Measurements from ENCODE around the gene MAB21L1. TPM values are rescaled to one million over a fixed set of nuclear protein-coding genes. Genes with fewer than 3 reads are reported as not detected.
A peak's percentile ranks its signal among the peaks of the same experiment; 100 is the strongest.

Gene MAB21L1
- total RNA-seq, 4 donors from 2014 or later = 0.31 to 2.0 (median 0.37) TPM; not detected in 1

- ATAC-seq (ENCODE audit: low FRiP score) = peak; percentile 64
- DNase-seq (ENCODE audit: low spot score) = no peak
- TF ChIP-seq, protein P1, sequence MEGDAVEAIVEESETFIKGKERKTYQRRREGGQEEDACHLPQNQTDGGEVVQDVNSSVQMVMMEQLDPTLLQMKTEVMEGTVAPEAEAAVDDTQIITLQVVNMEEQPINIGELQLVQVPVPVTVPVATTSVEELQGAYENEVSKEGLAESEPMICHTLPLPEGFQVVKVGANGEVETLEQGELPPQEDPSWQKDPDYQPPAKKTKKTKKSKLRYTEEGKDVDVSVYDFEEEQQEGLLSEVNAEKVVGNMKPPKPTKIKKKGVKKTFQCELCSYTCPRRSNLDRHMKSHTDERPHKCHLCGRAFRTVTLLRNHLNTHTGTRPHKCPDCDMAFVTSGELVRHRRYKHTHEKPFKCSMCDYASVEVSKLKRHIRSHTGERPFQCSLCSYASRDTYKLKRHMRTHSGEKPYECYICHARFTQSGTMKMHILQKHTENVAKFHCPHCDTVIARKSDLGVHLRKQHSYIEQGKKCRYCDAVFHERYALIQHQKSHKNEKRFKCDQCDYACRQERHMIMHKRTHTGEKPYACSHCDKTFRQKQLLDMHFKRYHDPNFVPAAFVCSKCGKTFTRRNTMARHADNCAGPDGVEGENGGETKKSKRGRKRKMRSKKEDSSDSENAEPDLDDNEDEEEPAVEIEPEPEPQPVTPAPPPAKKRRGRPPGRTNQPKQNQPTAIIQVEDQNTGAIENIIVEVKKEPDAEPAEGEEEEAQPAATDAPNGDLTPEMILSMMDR (IDR thresholded peaks at IDR 0.05) = no peak
Observed at GRCh38 chr13:35470671-35471661, 5.5 kb downstream of the MAB21L1 start.

- no peak for ATAC-seq (ENCODE audit: low FRiP score)
- DNase-seq (ENCODE audit: low spot score) = no peak
- TF ChIP-seq, protein P1 (IDR thresholded peaks at IDR 0.05) = no peak
Observed at GRCh38 chr13:35469806-35470525, 6.5 kb downstream of the MAB21L1 start.

DNA sequence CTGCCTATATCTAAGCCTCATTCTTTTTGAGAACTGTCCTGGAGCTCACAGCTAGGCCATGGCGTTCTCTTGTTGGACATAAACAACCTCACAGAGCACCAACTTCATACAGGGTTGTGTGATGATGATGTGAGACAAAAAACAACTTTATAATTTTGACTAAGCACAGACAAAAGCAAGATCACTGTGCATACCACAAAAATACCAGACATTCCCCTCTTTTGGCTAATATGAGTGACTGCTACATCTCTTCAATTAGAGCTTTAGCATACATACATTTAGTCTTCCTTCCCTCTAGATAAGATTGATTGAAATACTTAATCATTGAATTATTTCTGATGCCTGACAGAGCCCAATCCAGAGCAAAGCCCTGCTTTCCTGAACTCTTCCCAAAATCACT lies 8.3 kb downstream of the MAB21L1 start:
- no peak for DNase-seq (ENCODE audit: low spot score)
- TF ChIP-seq, protein P1 (IDR thresholded peaks at IDR 0.05) = no peak
- no peak for ATAC-seq (ENCODE audit: low FRiP score)

DNA sequence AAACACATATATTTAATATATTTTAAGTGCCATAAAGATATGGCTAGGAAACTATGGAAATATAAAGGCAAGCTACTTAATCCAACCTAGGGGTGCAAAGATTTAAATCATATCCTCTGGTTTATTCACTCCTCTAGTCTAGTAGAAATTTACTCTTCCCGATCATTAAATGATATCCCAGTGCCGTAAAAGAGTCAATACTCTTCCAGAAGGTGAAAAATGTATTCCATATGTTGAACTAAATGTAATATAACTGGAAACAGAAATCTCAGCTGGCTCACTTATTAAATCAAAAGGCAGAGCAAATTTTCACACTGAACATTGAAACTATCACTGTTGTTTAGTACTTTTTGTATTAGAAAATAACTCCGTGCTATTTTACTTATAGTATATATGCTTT lies 11.1 kb downstream of the MAB21L1 start:
- TF ChIP-seq, protein P1 (IDR thresholded peaks at IDR 0.05) = no peak
- DNase-seq (ENCODE audit: low spot score) (no peak), ATAC-seq (ENCODE audit: low FRiP score) (no peak)

DNA sequence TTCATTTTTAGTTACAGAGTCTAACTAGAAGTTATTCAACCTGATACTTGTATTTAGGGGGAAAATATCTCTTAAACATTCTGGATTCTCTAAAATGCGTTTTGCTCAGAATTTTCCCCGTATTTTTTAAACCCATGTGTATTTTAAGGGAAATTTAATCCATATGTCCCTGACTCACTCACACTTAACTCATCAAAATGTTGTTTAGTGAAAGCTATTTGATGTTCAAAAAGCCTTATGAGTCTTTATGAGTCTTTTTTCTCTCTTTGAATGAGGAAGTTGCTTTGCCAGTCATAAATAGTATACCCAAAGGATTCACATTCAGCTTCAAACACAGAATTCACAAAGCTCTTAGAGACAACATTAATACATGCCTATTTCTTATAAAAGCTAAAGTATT lies 16.4 kb downstream of the MAB21L1 start:
- TF ChIP-seq, protein P1 (IDR thresholded peaks at IDR 0.05) = no peak
- ATAC-seq (ENCODE audit: low FRiP score) (no peak), DNase-seq (ENCODE audit: low spot score) (no peak)

- DNase-seq (ENCODE audit: low spot score) (no peak), ATAC-seq (ENCODE audit: low FRiP score) (no peak)
- TF ChIP-seq, protein P1 (IDR thresholded peaks at IDR 0.05) = no peak
Observed at GRCh38 chr13:35457258-35457657, 19.2 kb downstream of the MAB21L1 start.
